NK-92 (cell line): ENCODE data around the gene DNAJC18.
"Not testable (repeated sequence)": the region's sequence is repeated elsewhere in the genome, so short reads cannot be mapped to it uniquely, and the experiment has no call there.

Experiments
- DNase-seq: peaks from one replicate; lab custom pipeline; 2025; ENCODE audit not compliant: unreplicated experiment; lab: John Stamatoyannopoulos, UW

Gene DNAJC18

GRCh38 chr5:139389701-139390638 lies 49.4 kb downstream of the DNAJC18 start, which contains the start of gene MZB1:
TSS of gene MZB1 (minus strand) at chr5:139389913. CDS start at chr5:139389856, 57 bp downstream.
- no peak for DNase-seq

- DNase-seq, result no peak
Observed at GRCh38 chr5:139388198-139388821, 51.0 kb downstream of the DNAJC18 start.

- no peak for DNase-seq
Observed at GRCh38 chr5:139387611-139388197, 51.6 kb downstream of the DNAJC18 start.

- DNase-seq, result not testable (repeated sequence)
Observed at GRCh38 chr5:139386956-139387355, 52.4 kb downstream of the DNAJC18 start.

- no peak for DNase-seq
Observed at GRCh38 chr5:139386050-139386438, 53.3 kb downstream of the DNAJC18 start.

- DNase-seq, result no peak
Observed at GRCh38 chr5:139385061-139386049, 54.0 kb downstream of the DNAJC18 start.

- no peak for DNase-seq
Observed at GRCh38 chr5:139384591-139385051, 54.7 kb downstream of the DNAJC18 start.

- DNase-seq, result no peak
Observed at GRCh38 chr5:139383993-139384590, 55.2 kb downstream of the DNAJC18 start.

- no peak for DNase-seq
Observed at GRCh38 chr5:139383275-139383992, 55.9 kb downstream of the DNAJC18 start, which contains the start of gene SLC23A1. TSS of gene SLC23A1 (minus strand) at chr5:139383297. CDS start at chr5:139383253, 44 bp downstream.

GRCh38 chr5:139382807-139383206 lies 56.5 kb downstream of the DNAJC18 start:
- no peak for DNase-seq

- DNase-seq, result no peak
Observed at GRCh38 chr5:139381837-139382761, 57.2 kb downstream of the DNAJC18 start.

GRCh38 chr5:139379626-139380449 lies 59.5 kb downstream of the DNAJC18 start:
- DNase-seq, result no peak

GRCh38 chr5:139378941-139379361 lies 60.4 kb downstream of the DNAJC18 start:
- no peak for DNase-seq

- DNase-seq, result no peak
Observed at GRCh38 chr5:139378101-139378825, 61.1 kb downstream of the DNAJC18 start.

GRCh38 chr5:139377226-139377625 lies 62.1 kb downstream of the DNAJC18 start:
- no peak for DNase-seq

- no peak for DNase-seq
Observed at GRCh38 chr5:139376364-139376763, 63.0 kb downstream of the DNAJC18 start.

- DNase-seq, result no peak
Observed at GRCh38 chr5:139374909-139375308, 64.4 kb downstream of the DNAJC18 start.
